Pancreas (tissue), 10 donors: Measurements from ENCODE around the gene TBX5. TPM values are rescaled to one million over a fixed set of nuclear protein-coding genes. Genes with fewer than 3 reads are reported as not detected.

Experiments
- ATAC-seq, 4 donors: fragments of 200-7000 bp; cut with Tn5 transposase; one replicate each; pipeline versions ENCODE4 v1.8.0 to v1.9.1; 2020; ENCODE audit warnings: mild to moderate bottlenecking in 4 of 4, moderate library complexity in 4 of 4
- DNase-seq, 6 donors: peaks; one replicate each; pipeline ENCODE4 v3.0.0-alpha.2; 2020
- FAIRE-seq: peaks from 2 replicates; lab custom pipeline; 2012; peaks lifted over from hg19 to GRCh38; lab: Jason Lieb, UNC
- H3K27ac ChIP-seq, 4 donors: fragments of 200-600 bp; sonication (generic); 1 replicate in 3 of 4; 2 replicates in 1 of 4; pipeline versions ENCODE4 v1.5.0 to v1.8.0; 2020
- H3K27me3 ChIP-seq, 4 donors: fragments of 200-600 bp; one replicate each; pipeline ENCODE4 v1.8.0; 2021
- H3K36me3 ChIP-seq, 3 donors: fragments of 200-600 bp; sonication (generic) in 1 of 3; one replicate each; pipeline versions ENCODE4 v1.5.0 to v1.8.0; 2020 to 2021
- H3K4me1 ChIP-seq, 3 donors: fragments of 200-600 bp; one replicate each; pipeline ENCODE4 v1.8.0; 2021
- H3K4me3 ChIP-seq, 4 donors: fragments of 200-600 bp; sonication (generic) in 2 of 4; one replicate each; pipeline versions ENCODE4 v1.5.0 to v1.8.0; 2020 to 2021
- H3K9me3 ChIP-seq, 4 donors: fragments of 200-600 bp; one replicate each; pipeline ENCODE4 v1.8.0; 2021
- WGBS, 2 donors: extraction: QIAGEN DNeasy Blood & Tissue Kit; methylation state at CpG; one replicate each; pipeline ENCODE4 v1.1.7; 2013; 5-methylcytosine and 5-hydroxymethylcytosine counted together
- intact Hi-C, 3 donors: fragments of 100-400 bp; cut with DNase I; formaldehyde crosslinking; loops; one replicate each; pipeline versions ENCODE4 v1.11.1 to v1.14.2; 2022
- polyA plus RNA-seq, 2 donors: library from polyadenylated mRNA; stranded (reverse); fragments of 200-250 nt; gene quantifications; one replicate each; pipeline ENCODE4 v1.2.3, GENCODE V29; 2013
- total RNA-seq, 6 donors: library from RNA; stranded (reverse); fragmentation: NEBNext Ultra II Directional in 4 of 6; extraction: Animal tissue kit (Norgen Biotek cat#: 25700) in 4 of 6; gene quantifications; one replicate each; pipeline versions ENCODE4 v1.2.1 to v1.2.4, GENCODE V29; 2021 to 2023
- TF ChIP-seq, protein P1 (sequence below), 4 donors: fragments of 200-600 bp; sonication (generic) in 3 of 4; IDR thresholded peaks; one replicate each; pipeline versions ENCODE4 v1.5.0 to v1.8.0; 2021; ENCODE audit warnings: antibody characterized with exemption in 4 of 4
- donor health status: healthy with polysubstance abuse.
- donor health status: DM: no; HTN: no; CAD: no; lungs with moderate emphysema.
- donor health status: DM: no; HTN: no; CAD: no.
- donor health status: control.
- donor health status: control.
- donor health status: Bipolar disorder and iron deficiency.
- donor health status: DM: yes; HTN: yes; CAD: no.
- donor health status: DM: no; HTN: no; CAD: no.
- donor health status: DM: no; HTN: no; CAD: no.
- donor health status: DM: yes; HTN: yes; CAD: no.

The TBX5 gene
- total and polyA plus RNA-seq, 8 donors, result 0.02 TPM; not detected in 7

DNA sequence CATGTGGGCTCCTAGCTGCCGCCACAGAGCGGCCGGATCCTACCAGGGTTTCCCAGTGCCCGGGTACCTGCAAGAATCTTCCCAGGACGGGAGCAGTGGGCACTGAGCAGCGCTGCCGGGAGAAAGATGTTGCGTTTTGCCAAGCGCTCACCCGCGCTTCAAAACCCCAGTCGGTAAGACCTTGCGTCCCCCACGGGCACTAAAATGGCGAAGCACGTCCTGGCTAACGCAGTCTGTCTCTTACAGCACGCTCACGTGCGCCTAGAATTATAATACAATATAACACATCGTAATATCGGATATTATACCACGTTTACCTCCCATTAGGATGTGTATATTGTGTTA is 35.1 kb upstream of the TBX5 start:
- Histone ChIP-seq H3K27me3 (peaks cover 0 to 48% (median 17%) of the 10 kb centered on the region in 4 donors), H3K36me3 (no peaks in the 10 kb centered on the region), H3K4me3 (no peak overlapping the region), H3K27ac (no peak overlapping the region), H3K4me1 (no peaks in the 10 kb centered on the region), H3K9me3 (no peaks in the 10 kb centered on the region)
- intact Hi-C loops, result no loop called here
- DNase-seq (no peak), FAIRE-seq (no peak), ATAC-seq (no peak)
- WGBS, 2 donors, result 1 to 4% methylated on average over 23 of the region's 23 CpGs
- TF ChIP-seq, protein P1, sequence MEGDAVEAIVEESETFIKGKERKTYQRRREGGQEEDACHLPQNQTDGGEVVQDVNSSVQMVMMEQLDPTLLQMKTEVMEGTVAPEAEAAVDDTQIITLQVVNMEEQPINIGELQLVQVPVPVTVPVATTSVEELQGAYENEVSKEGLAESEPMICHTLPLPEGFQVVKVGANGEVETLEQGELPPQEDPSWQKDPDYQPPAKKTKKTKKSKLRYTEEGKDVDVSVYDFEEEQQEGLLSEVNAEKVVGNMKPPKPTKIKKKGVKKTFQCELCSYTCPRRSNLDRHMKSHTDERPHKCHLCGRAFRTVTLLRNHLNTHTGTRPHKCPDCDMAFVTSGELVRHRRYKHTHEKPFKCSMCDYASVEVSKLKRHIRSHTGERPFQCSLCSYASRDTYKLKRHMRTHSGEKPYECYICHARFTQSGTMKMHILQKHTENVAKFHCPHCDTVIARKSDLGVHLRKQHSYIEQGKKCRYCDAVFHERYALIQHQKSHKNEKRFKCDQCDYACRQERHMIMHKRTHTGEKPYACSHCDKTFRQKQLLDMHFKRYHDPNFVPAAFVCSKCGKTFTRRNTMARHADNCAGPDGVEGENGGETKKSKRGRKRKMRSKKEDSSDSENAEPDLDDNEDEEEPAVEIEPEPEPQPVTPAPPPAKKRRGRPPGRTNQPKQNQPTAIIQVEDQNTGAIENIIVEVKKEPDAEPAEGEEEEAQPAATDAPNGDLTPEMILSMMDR (IDR thresholded peaks at IDR 0.05), result no peak

- intact Hi-C loops, result no loop called here
- no peak overlapping the region for H3K4me3 ChIP-seq
- FAIRE-seq (no peak), ATAC-seq (no peak), DNase-seq (no peak)
- 1 to 2% methylated on average over 53 to 54 of the region's 54 CpGs for WGBS, 2 donors
- peaks cover 0 to 45% (median 16%) of the 10 kb centered on the region in 4 donors for H3K27me3 ChIP-seq
- no peaks in the 10 kb centered on the region for H3K9me3 ChIP-seq
- no peaks in the 10 kb centered on the region for H3K4me1 ChIP-seq
- H3K36me3 ChIP-seq, result no peaks in the 10 kb centered on the region
- TF ChIP-seq, protein P1 (IDR thresholded peaks at IDR 0.05), result no peak
- no peak overlapping the region for H3K27ac ChIP-seq
These were observed 34.5 kb upstream of the TBX5 start for GRCh38 chr12:114440270-114441038.

- no peaks in the 10 kb centered on the region for H3K4me1 ChIP-seq
- H3K27ac ChIP-seq, result no peak overlapping the region
- DNase-seq (no peak), ATAC-seq (no peak), FAIRE-seq (no peak)
- H3K36me3 ChIP-seq, result no peaks in the 10 kb centered on the region
- no peak overlapping the region for H3K4me3 ChIP-seq
- H3K9me3 ChIP-seq, result no peaks in the 10 kb centered on the region
- intact Hi-C loops, result no loop called here
- WGBS, 2 donors, result 2% methylated on average over 19 of the region's 19 CpGs
- peaks cover 0 to 44% (median 16%) of the 10 kb centered on the region in 4 donors for H3K27me3 ChIP-seq
- TF ChIP-seq, protein P1 (IDR thresholded peaks at IDR 0.05), result no peak
These were observed 33.9 kb upstream of the TBX5 start for GRCh38 chr12:114439817-114440216.

- H3K27me3 ChIP-seq, result peaks cover 0 to 39% (median 16%) of the 10 kb centered on the region in 4 donors
- WGBS, 2 donors, result 2 to 3% methylated on average over 25 of the region's 25 CpGs
- FAIRE-seq, result no peak
These were observed 33.3 kb upstream of the TBX5 start for GRCh38 chr12:114439261-114439683.

More at GRCh38 chr12:114439261-114439683, 33.3 kb upstream of the TBX5 start:
- no peak overlapping the region for H3K4me3 ChIP-seq
- no peaks in the 10 kb centered on the region for H3K36me3 ChIP-seq
- H3K9me3 ChIP-seq, result no peaks in the 10 kb centered on the region
- DNase-seq (no peak), ATAC-seq (no peak)
- intact Hi-C loops, result no loop called here
- no peaks in the 10 kb centered on the region for H3K4me1 ChIP-seq
- no peak overlapping the region for H3K27ac ChIP-seq
- TF ChIP-seq, protein P1 (IDR thresholded peaks at IDR 0.05), result no peak
